GM12878 (cell line): ENCODE data around the gene CLBA1. TPM values are rescaled to one million over a fixed set of nuclear protein-coding genes. Genes with fewer than 3 reads are reported as not detected.

Experiments
- ATAC-seq: fragments of 200-7000 bp; cut with Tn5 transposase; 3 replicates; pipeline ENCODE4 v1.9.1; 2020; ENCODE audit warnings: mild to moderate bottlenecking, moderate library complexity
- BruUV-seq: library from RNA; stranded (reverse); fragments of 400-500 nt; replicated peaks from 2 replicates; lab custom pipeline; 2021; lab: Mats Ljungman, UMichigan
- CTCF ChIA-PET: fragments of 300-600 bp; sonication (Branson Sonifier 250); formaldehyde crosslinking; extraction: SDS; loops from one replicate; lab custom pipeline; 2021; ENCODE audit warnings: inconsistent platforms; lab: Yijun Ruan, JAX
- POLR2A ChIA-PET: fragments of 350-600 bp; formaldehyde crosslinking; extraction: SDS; loops from one replicate; lab custom pipeline; 2021; ENCODE audit warnings: inconsistent platforms; lab: Charles Lee
- RAD21 ChIA-PET: fragments of 300-600 bp; sonication (Branson Sonifier 250); formaldehyde crosslinking; loops from one replicate; lab custom pipeline; 2023; ENCODE audit warnings: antibody characterized with exemption; ENCODE audit not compliant: unreplicated experiment; lab: Charles Lee
- SMC1A ChIA-PET: fragments of 300-600 bp; sonication (Branson Sonifier 250); formaldehyde crosslinking; loops from one replicate; lab custom pipeline; 2023; ENCODE audit not compliant: unreplicated experiment, uncharacterized antibody; lab: Charles Lee
- DNase-seq: peaks from one replicate; pipeline ENCODE4 v3.0.0-alpha.2; 2011; ENCODE audit warnings: low read depth, low spot score
- FAIRE-seq: peaks from 3 replicates; lab custom pipeline; 2011; peaks lifted over from hg19 to GRCh38; lab: Jason Lieb, UNC
- H2AFZ ChIP-seq: 2 replicates; pipeline ENCODE4 v1.6.0; 2011; ENCODE audit warnings: low read depth, low read length, control low read depth; ENCODE audit not compliant: control insufficient read depth
- H3K27ac ChIP-seq: 2 replicates; pipeline ENCODE4 v1.5.1; 2011; ENCODE audit warnings: control low read depth; ENCODE audit not compliant: control insufficient read depth, insufficient read depth
- H3K27me3 ChIP-seq, 2 experiments: replicated peaks in 1 of 2; 2 replicates each; pipeline versions ENCODE4 v1.6.0 to v1.6.1; 2011; ENCODE audit warnings: low read length in 1 of 2; ENCODE audit not compliant: control insufficient read depth in 2 of 2, insufficient read depth in 2 of 2
- H3K36me3 ChIP-seq, 2 experiments: 2 replicates each; pipeline ENCODE4 v1.5.1; 2011; ENCODE audit warnings: low read length in 1 of 2; ENCODE audit not compliant: control insufficient read depth in 2 of 2, insufficient read depth in 2 of 2
- H3K4me1 ChIP-seq: 2 replicates; pipeline ENCODE4 v1.6.1; 2011; ENCODE audit warnings: mild to moderate bottlenecking, low read length, moderate library complexity, mixed read lengths; ENCODE audit not compliant: control insufficient read depth, insufficient read depth
- H3K4me2 ChIP-seq: 2 replicates; pipeline ENCODE4 v1.6.0; 2011; ENCODE audit warnings: control low read depth; ENCODE audit not compliant: control insufficient read depth, insufficient read depth
- H3K4me3 ChIP-seq: fragments of 200-600 bp; sonication (generic); 2 replicates; pipeline ENCODE4 v1.5.1; 2016
- H3K79me2 ChIP-seq: 2 replicates; pipeline ENCODE4 v1.6.0; 2011; ENCODE audit warnings: low read length; ENCODE audit not compliant: control insufficient read depth, insufficient read depth
- H3K9ac ChIP-seq: 2 replicates; pipeline ENCODE4 v1.8.0; 2011; ENCODE audit warnings: low read length, control low read depth, mixed read lengths; ENCODE audit not compliant: control insufficient read depth, insufficient read depth
- H3K9me3 ChIP-seq: replicated peaks from 3 replicates; pipeline ENCODE4 v1.5.1; 2011; ENCODE audit warnings: mild to moderate bottlenecking, low read length; ENCODE audit not compliant: control insufficient read depth, insufficient read depth
- H4K20me1 ChIP-seq: 2 replicates; pipeline ENCODE4 v1.6.0; 2011; ENCODE audit not compliant: control insufficient read depth, insufficient read depth
- ATF2 ChIP-seq: IDR thresholded peaks from 2 replicates; pipeline ENCODE4 v1.6.1; 2012; ENCODE audit warnings: low read length, inconsistent platforms
- CREM ChIP-seq: IDR thresholded peaks from 2 replicates; pipeline ENCODE4 v1.6.1; 2014; ENCODE audit warnings: antibody characterized with exemption, low read depth
- JUNB ChIP-seq: IDR thresholded peaks from 2 replicates; pipeline ENCODE4 v1.6.1; 2016; ENCODE audit warnings: antibody characterized with exemption, mild to moderate bottlenecking
- NFYA ChIP-seq: IDR thresholded peaks from 2 replicates; pipeline ENCODE4 v1.6.1; 2011; ENCODE audit warnings: low read depth, mild to moderate bottlenecking, low read length, improper control_type of control experiment, borderline replicate concordance
- PBX3 ChIP-seq: IDR thresholded peaks from 2 replicates; pipeline ENCODE4 v1.6.1; 2011; ENCODE audit warnings: mild to moderate bottlenecking, low read depth, low read length, moderate library complexity; ENCODE audit not compliant: insufficient replicate concordance
- POLR2AphosphoS5 ChIP-seq: IDR thresholded peaks from 2 replicates; pipeline ENCODE4 v1.6.1; 2011; ENCODE audit warnings: mild to moderate bottlenecking, low read length, inconsistent platforms
- RELA ChIP-seq: fragments of 450-650 bp; IDR thresholded peaks from 2 replicates; pipeline ENCODE4 v1.8.0; 2014; ENCODE audit warnings: borderline replicate concordance; ENCODE audit not compliant: partially characterized antibody
- SIN3A ChIP-seq: IDR thresholded peaks from 2 replicates; pipeline ENCODE4 v1.6.1; 2012; ENCODE audit warnings: low read depth, low read length, improper control_type of control experiment
- SKIL ChIP-seq: fragments of 450-650 bp; IDR thresholded peaks from 2 replicates; pipeline ENCODE4 v1.6.1; 2017; ENCODE audit warnings: mild to moderate bottlenecking, low read depth, inconsistent platforms; ENCODE audit not compliant: poor library complexity, severe bottlenecking
- TARDBP ChIP-seq: IDR thresholded peaks from 2 replicates; pipeline ENCODE4 v1.6.1; 2016; ENCODE audit warnings: borderline replicate concordance
- TCF7 ChIP-seq: IDR thresholded peaks from 2 replicates; pipeline ENCODE4 v1.6.1; 2014; ENCODE audit warnings: antibody characterized with exemption, borderline replicate concordance
- YBX1 ChIP-seq: fragments of 450-650 bp; IDR thresholded peaks from 2 replicates; pipeline ENCODE4 v1.6.1; 2016; ENCODE audit warnings: antibody characterized with exemption
- ZBED1 ChIP-seq: IDR thresholded peaks from 2 replicates; pipeline ENCODE4 v1.6.1; 2016; ENCODE audit warnings: borderline replicate concordance
- ZNF622 ChIP-seq: fragments of 450-650 bp; IDR thresholded peaks from 2 replicates; pipeline ENCODE4 v1.6.1; 2017; ENCODE audit warnings: mild to moderate bottlenecking, inconsistent platforms
- WGBS: methylation state at CpG from one replicate; pipeline ENCODE4 v1.1.6; 2016; ENCODE audit warnings: low lambda C conversion rate; ENCODE audit not compliant: insufficient replicate concordance, insufficient coverage; ENCODE audit errors: missing lambda C conversion rate; 5-methylcytosine and 5-hydroxymethylcytosine counted together
- in situ Hi-C: fragments of 300-500 bp; cut with MboI; formaldehyde crosslinking; loops from 9 replicates; pipeline ENCODE4 v1.14.3; 2018; ENCODE audit warnings: mixed read lengths
- intact Hi-C: fragments of 100-400 bp; cut with micrococcal nuclease; formaldehyde crosslinking; loops from one replicate; pipeline ENCODE4 v1.14.2; 2022; ENCODE audit not compliant: unreplicated experiment
- polyA plus RNA-seq, 11 experiments: library from polyadenylated mRNA; depleted of rRNA in 4 of 11; unstranded in 6 of 11; stranded (reverse) in 5 of 11; fragments of >200 nt; fragmentation: Nextera tagmentation in 4 of 11; fragmentation: Illumina TruSeq in 1 of 11; extraction: Ambion mirVana in 4 of 11; extraction: Trizol in 1 of 11; gene quantifications; 1 replicate in 1 of 11; 2 replicates in 10 of 11; pipeline versions ENCODE4 v1.2.1 to v1.2.3, GENCODE V29; 2011 to 2016; ENCODE audit warnings: inconsistent platforms in 2 of 11, missing spikeins in 2 of 11, low read depth in 1 of 11
- total RNA-seq, 4 experiments: library from RNA; depleted of rRNA in 3 of 4; stranded (reverse); fragments of >200 nt in 3 of 4; fragmentation: Illumina TruSeq in 1 of 4; extraction: Trizol in 1 of 4; gene quantifications; 2 replicates each; pipeline versions ENCODE4 v1.2.1 to v1.2.3, GENCODE V29; 2013 to 2021
- TF ChIP-seq, protein P1 (sequence below): fragments of 450-650 bp; IDR thresholded peaks from 2 replicates; pipeline ENCODE4 v1.6.1; 2016; ENCODE audit warnings: mild to moderate bottlenecking
- TF ChIP-seq, protein P2 (sequence below): fragments of 450-650 bp; formaldehyde crosslinking; IDR thresholded peaks from 2 replicates; pipeline ENCODE4 v1.4.0; 2020; ENCODE audit warnings: mild to moderate bottlenecking, moderate library complexity

Gene CLBA1
- total and polyA plus RNA-seq, 10 of the 15 experiments (the other 5 are each of a cell fraction or from before 2014, with no cell fraction given) = 0.07 to 1.1 (median 0.62) TPM; not detected in 1

GRCh38 chr14:104964546-104964945 lies 21.0 kb upstream of the CLBA1 start:
- Histone ChIP-seq H3K9ac (no peak overlapping the region), H3K79me2 (no peaks in the 10 kb centered on the region), H2AFZ (no peak overlapping the region), H4K20me1 (no peaks in the 10 kb centered on the region), H3K4me1 (no peaks in the 10 kb centered on the region), H3K4me3 (no peak overlapping the region), H3K36me3 (no peaks in the 10 kb centered on the region), H3K4me2 (no peak overlapping the region), H3K27ac (no peak overlapping the region), H3K9me3 (no peaks in the 10 kb centered on the region), H3K27me3 (peaks cover 3 to 7% of the 10 kb centered on the region in 2 experiments)
- POLR2A ChIA-PET = no interaction called here
- intact Hi-C loops (no loop called here), in situ Hi-C loops (no loop called here)
- RAD21 ChIA-PET = no interaction called here
- BruUV-seq = no TSS peak
- WGBS = 44% methylated on average over 7 of the region's 7 CpGs
- SMC1A ChIA-PET = no interaction called here
- CTCF ChIA-PET = interaction anchor here (1.1 to 1.4 kb wide), 2 partner anchors 66 to 82 kb away, joined by 3 read pairs; no protein-coding TSS in a partner anchor
- no peak for FAIRE-seq
- no peak for ATAC-seq
- DNase-seq = no peak
- TF ChIP-seq TCF7 = no peak
- no peak for TF ChIP-seq ATF2
- no peak for TF ChIP-seq ZBED1
- TF ChIP-seq SIN3A = no peak
- no peak for TF ChIP-seq SKIL
- TF ChIP-seq, protein P1, sequence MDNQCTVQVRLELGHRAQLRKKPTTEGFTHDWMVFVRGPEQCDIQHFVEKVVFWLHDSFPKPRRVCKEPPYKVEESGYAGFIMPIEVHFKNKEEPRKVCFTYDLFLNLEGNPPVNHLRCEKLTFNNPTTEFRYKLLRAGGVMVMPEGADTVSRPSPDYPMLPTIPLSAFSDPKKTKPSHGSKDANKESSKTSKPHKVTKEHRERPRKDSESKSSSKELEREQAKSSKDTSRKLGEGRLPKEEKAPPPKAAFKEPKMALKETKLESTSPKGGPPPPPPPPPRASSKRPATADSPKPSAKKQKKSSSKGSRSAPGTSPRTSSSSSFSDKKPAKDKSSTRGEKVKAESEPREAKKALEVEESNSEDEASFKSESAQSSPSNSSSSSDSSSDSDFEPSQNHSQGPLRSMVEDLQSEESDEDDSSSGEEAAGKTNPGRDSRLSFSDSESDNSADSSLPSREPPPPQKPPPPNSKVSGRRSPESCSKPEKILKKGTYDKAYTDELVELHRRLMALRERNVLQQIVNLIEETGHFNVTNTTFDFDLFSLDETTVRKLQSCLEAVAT = no peak
- no peak for TF ChIP-seq TARDBP
- TF ChIP-seq, protein P2, sequence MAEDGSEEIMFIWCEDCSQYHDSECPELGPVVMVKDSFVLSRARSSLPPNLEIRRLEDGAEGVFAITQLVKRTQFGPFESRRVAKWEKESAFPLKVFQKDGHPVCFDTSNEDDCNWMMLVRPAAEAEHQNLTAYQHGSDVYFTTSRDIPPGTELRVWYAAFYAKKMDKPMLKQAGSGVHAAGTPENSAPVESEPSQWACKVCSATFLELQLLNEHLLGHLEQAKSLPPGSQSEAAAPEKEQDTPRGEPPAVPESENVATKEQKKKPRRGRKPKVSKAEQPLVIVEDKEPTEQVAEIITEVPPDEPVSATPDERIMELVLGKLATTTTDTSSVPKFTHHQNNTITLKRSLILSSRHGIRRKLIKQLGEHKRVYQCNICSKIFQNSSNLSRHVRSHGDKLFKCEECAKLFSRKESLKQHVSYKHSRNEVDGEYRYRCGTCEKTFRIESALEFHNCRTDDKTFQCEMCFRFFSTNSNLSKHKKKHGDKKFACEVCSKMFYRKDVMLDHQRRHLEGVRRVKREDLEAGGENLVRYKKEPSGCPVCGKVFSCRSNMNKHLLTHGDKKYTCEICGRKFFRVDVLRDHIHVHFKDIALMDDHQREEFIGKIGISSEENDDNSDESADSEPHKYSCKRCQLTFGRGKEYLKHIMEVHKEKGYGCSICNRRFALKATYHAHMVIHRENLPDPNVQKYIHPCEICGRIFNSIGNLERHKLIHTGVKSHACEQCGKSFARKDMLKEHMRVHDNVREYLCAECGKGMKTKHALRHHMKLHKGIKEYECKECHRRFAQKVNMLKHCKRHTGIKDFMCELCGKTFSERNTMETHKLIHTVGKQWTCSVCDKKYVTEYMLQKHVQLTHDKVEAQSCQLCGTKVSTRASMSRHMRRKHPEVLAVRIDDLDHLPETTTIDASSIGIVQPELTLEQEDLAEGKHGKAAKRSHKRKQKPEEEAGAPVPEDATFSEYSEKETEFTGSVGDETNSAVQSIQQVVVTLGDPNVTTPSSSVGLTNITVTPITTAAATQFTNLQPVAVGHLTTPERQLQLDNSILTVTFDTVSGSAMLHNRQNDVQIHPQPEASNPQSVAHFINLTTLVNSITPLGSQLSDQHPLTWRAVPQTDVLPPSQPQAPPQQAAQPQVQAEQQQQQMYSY (CRISPR knock-in tag) = no peak
- TF ChIP-seq POLR2AphosphoS5 = no peak
- TF ChIP-seq JUNB = no peak
- no peak for TF ChIP-seq ZNF622
- no peak for TF ChIP-seq CREM
- TF ChIP-seq NFYA = no peak
- no peak for TF ChIP-seq YBX1
- TF ChIP-seq RELA = no peak
- no peak for TF ChIP-seq PBX3
